Measurements from ENCODE around the gene DMXL1.

DNA sequence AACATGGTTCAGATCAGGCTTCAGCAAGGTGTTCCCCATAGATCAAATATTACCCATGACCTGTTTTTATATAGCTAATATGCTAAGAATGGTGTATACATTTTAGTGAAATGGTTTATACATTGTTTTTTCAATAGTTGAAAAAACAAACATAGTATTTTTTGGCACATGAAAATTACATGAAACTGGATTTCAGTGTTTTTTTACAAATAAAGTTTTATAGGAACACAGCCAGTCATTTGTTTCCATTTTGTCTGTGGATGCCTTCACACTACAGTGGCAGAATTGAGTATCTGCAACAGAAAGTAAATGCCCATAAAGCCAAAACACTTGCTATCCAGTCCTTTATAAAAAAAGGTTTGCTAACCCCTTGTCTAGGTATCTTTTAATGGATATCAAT, 150.4 kb downstream of the DMXL1 start:
- TF ChIP-seq TAF1 (IDR thresholded peaks at IDR 0.05; ENCODE audit: borderline replicate concordance, insufficient read depth, low read length), result no peak
- no peak for TF ChIP-seq POLR2AphosphoS5 (IDR thresholded peaks at IDR 0.05; ENCODE audit: low read depth, low read length)
- no peak for TF ChIP-seq SIN3A (IDR thresholded peaks at IDR 0.05; ENCODE audit: borderline replicate concordance, insufficient read depth, low read length)

Data from PFSK-1 (cell line).